HG03135 (cell line): ENCODE measurements around the gene APOBEC4.

Experiments
- ATAC-seq: cut with Tn5 transposase; IDR thresholded peaks from one replicate; pipeline ENCODE4 v1.9.1; 2021; ENCODE audit warnings: mild to moderate bottlenecking, moderate library complexity; ENCODE audit not compliant: unreplicated experiment

Gene APOBEC4

DNA sequence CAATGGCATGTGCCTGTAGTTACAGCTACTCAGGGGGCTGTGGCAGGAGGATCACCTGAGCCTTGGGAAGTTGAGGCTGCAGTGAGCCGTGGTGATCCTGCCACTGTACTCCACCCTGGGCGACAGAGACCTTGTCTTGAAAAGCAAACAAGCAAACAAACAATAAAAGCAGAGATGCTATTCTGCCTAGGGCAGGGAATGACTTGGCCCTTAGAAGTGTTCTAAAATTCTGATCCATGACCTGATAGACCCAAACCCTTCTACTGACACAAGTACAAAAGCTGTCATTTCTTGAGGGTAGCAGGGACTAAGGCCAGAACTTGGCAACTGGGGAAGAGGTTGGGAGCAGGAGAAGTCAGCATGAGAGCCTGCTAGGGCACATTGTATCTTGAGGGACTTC lies 47.2 kb downstream of the APOBEC4 start:
- no peak for ATAC-seq

DNA sequence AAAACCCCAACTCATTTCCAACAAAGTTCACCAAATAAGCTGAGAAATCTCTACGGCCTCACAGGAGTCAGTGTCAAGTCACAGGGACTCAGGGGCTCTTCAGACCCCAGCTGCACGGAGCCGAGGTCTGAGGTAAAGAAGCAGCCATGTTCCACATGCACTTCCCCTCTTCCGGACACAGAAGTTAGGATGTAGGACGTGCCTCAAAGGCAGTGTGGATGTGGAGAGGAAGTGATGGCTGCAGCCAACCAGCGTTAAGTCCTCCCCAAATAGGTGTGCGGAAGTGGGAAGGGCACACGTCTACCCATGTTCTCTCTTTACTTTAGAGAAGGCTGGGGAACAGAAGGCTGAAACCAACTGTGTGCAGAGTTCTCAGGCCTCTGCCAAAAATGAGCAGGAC lies 48.3 kb downstream of the APOBEC4 start:
- no peak for ATAC-seq

DNA sequence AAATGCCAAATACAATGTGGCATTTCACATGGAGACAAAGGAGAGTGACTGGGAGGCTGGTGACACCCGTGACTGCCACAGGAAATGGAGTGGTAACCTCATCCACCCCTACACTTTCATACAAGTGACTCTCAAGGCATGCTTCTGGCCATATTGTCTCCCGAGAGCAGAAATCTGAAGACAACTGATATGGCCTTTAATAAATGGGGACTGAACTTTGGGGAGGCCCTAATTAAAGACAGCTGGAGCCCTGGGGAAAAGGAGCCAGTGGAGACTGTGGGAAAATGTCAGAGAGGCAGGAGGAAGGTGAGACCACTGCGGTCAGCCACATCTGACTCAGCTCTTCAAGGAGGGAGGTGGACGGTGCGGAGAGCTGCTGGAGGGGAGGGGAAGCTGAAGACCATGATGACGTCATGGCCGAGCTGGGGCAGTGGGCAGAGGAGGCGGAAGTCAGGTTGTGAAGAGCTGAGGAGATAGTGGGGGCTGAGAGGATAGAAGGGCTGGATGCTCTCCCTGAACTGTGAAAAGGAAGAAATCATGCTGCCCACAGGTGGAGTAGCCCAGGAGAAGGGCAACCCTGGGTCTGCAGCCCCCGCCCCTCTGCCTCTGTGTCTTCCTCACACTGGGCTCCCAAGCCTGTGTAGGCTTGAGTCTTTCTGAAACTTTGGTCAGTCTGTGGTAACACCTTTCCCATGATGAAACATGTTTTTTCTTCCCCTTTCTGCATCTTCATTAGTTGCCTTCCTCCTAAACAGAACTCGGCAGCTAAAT lies 48.9 kb downstream of the APOBEC4 start:
- ATAC-seq, result no peak

DNA sequence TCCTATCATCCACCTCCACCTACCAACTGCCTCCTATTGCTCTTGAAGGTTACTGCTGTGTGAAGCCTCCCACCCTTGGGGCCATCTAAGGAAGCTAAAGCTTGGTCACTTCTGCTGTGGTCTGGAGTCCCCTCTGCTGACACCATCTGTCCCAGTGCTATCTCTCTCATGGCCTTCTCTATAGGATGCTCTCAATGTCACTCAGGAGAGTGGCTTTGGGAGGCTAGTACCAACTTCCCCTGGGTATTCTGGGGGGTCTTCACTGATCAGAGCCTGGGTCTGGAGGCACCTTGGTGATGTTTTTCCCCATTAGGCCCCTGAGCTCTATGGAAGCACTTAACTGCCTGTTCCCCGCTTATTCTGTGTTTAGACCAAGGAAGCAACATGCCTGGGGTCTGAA lies 50.6 kb downstream of the APOBEC4 start:
- ATAC-seq, result no peak

DNA sequence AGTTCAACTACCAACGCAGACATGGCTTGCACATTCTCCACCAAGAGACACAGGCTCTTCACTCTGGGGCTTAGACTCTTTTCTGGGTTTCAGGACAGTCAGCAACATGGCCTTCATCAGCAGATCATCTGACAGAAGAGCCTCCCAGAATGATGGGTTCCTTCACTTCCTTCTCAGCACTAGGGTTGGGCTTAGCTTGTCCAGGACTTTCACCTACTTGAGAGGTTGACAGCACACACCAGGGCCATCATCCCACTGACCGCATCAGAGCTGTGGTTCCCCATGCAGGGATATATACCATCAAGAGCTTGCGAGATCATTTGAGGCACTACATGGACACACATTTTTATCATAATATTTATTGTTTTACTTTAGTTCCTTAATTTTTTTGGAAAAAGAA lies 52.5 kb downstream of the APOBEC4 start:
- ATAC-seq, result no peak

DNA sequence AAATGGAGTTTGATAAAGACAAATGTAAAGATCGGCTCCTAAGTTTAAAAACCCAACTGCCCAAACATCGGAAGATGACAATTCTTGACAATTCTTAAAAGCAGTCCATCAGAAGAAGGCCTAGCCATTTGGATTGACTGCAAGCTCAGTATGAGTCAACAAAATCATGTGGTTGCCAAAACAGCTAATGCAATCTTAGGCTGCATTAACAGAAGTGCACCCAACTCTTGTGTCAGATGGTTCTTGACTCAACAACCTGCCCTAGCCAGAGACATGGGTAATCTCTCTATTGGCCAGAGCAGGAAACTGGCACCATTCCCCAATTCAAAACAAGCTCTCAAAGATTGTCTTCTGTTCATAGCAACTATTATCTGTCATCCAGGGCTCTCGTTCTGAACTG lies 53.0 kb downstream of the APOBEC4 start:
- no peak for ATAC-seq

DNA sequence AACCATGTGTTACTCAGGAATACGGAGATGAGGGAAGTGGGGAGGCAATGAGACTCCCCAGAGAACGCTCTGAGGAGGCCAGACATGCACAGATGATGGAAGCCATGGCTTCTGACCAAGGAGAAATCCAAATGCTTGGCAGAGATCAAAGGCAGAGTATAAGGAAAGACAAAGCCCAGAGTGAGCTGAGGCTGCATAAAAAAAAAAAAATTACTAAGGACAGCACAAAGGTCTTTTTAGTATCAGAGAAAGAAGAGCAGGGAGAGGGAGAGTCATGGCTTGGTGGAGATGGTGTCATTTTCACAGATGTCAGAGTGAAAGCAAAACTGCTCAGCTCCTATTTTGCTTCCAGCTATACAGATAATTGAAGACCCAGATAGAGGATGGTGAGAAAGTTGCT lies 54.7 kb downstream of the APOBEC4 start:
- ATAC-seq, result no peak

DNA sequence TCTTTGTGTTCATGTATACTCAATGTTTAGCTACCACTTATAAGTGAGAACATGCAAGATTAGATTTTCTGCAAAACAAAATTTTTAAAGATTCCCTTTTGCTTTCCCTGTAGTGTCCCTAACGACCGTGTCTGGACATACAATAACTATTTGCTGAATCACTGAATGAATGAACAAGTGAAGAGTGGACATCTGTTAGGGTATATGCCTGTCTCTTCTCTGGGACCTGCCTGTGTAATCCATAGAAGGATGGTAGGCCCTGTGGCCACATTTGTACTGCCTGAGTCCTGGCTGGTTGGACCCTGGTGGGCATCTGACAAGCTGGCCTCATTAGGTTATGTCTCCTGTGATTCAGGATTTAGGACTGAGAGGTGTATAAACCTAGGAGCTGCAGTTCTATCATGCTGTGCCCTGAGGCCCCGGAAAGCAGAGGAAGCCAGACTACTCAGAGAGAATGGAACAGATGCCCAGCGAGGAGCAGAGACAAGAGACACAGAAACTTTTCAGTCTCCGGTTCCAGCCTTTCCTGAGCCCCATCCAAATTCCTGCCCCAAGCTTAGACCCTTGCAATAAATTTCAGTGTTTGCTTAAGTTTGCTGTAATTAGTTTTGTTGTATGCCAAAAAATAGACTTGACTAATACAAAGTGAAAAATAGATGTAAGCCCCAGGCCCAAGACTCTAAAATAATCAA lies 55.3 kb downstream of the APOBEC4 start:
- ATAC-seq, result no peak

DNA sequence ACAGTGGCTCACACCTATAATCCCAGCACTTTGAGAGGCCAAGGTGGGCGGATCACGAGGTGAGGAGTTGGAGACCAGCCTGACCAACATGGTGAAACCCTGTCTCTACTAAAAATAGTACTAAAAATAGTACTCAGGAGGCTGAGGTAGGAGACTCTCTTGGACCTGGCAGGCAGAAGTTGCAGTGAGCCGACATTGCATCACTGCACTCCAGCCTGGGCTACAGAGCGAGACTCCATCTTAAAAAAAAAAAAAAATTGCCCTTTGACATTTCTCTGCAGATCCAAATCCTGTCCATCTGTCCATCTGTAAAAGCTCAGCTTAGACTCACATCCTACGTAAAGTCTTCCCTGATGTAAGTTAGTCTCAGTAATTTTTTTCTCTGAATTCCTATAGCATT lies 56.6 kb downstream of the APOBEC4 start:
- ATAC-seq, result no peak
